ENCODE results near the gene BPIFB1. TPM values are rescaled to one million over a fixed set of nuclear protein-coding genes. Genes with fewer than 3 reads are reported as not detected.

Gene BPIFB1
- total and polyA plus RNA-seq, 10 of the 15 experiments (the other 5 are each of a cell fraction or from before 2014, with no cell fraction given) = 0.13 TPM; not detected in 9

DNA sequence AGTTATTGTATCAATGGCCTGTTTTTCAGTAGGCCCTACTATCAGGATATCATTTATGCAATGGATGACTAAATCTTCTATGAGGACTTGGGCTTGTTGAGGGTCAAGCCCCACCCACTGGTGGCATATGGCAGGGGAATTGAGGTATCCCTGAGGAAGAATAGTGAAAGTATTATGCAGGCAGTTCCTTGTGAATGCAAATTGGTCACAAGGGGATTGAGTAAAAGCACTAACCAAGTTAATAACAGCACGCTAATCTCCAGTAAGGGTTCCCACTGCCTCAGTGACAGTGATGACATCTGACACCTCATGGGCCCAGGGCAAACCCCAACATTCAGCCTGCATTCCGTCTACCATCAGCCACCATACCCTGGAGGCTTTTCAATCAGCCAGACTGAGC, 32.3 kb upstream of the BPIFB1 start:
- Histone ChIP-seq H2AFZ (ENCODE audit: control insufficient read depth, low read depth, low read length) (no peak overlapping the region), H3K36me3 (ENCODE audit: control insufficient read depth in 2 of 2, insufficient read depth in 2 of 2, low read length in 1 of 2) (no peaks in the 10 kb centered on the region), H3K79me2 (ENCODE audit: control insufficient read depth, insufficient read depth, low read length) (no peaks in the 10 kb centered on the region), H4K20me1 (ENCODE audit: control insufficient read depth, insufficient read depth) (no peaks in the 10 kb centered on the region), H3K9ac (ENCODE audit: control insufficient read depth, insufficient read depth, low read length) (no peak overlapping the region), H3K4me3 (no peak overlapping the region), H3K9me3 (replicated peaks; ENCODE audit: control insufficient read depth, insufficient read depth, low read length) (no peaks in the 10 kb centered on the region), H3K4me1 (ENCODE audit: control insufficient read depth, insufficient read depth, low read length) (no peaks in the 10 kb centered on the region), H3K27me3 (replicated peaks in 1 of 2; ENCODE audit: control insufficient read depth in 2 of 2, insufficient read depth in 2 of 2, low read length in 1 of 2) (no peaks in the 10 kb centered on the region), H3K27ac (ENCODE audit: control insufficient read depth, insufficient read depth) (no peak overlapping the region), H3K4me2 (ENCODE audit: control insufficient read depth, insufficient read depth) (no peak overlapping the region)
- in situ Hi-C loops (cut with MboI) = no loop called here
- WGBS (ENCODE audit: insufficient coverage, insufficient replicate concordance, low lambda C conversion rate, missing lambda C conversion rate) = 0% methylated on average over 2 of the region's 2 CpGs
- ChIA-PET SMC1A (ENCODE audit: uncharacterized antibody, unreplicated experiment) (no interaction called here), RAD21 (ENCODE audit: unreplicated experiment) (no interaction called here), POLR2A (no interaction called here), CTCF (no interaction called here)
- no peak for TF ChIP-seq SREBF2 (IDR thresholded peaks at IDR 0.05; ENCODE audit: low read length)
- no peak for TF ChIP-seq SMARCA5 (IDR thresholded peaks at IDR 0.05)
- TF ChIP-seq NFYA (IDR thresholded peaks at IDR 0.05; ENCODE audit: borderline replicate concordance, low read depth, low read length) = no peak
- TF ChIP-seq BRCA1 (IDR thresholded peaks at IDR 0.05; ENCODE audit: low read depth, low read length) = no peak
- no peak for TF ChIP-seq GABPA (IDR thresholded peaks at IDR 0.05; ENCODE audit: low read depth)
- no peak for TF ChIP-seq ASH2L (IDR thresholded peaks at IDR 0.05; ENCODE audit: borderline replicate concordance, low read depth)
- no peak for TF ChIP-seq CEBPZ (IDR thresholded peaks at IDR 0.05; ENCODE audit: low read depth, low read length)
- TF ChIP-seq KDM1A (IDR thresholded peaks at IDR 0.05; ENCODE audit: borderline replicate concordance) = no peak
- no peak for TF ChIP-seq POLR2AphosphoS5 (IDR thresholded peaks at IDR 0.05; ENCODE audit: low read length)
- TF ChIP-seq, protein P1, sequence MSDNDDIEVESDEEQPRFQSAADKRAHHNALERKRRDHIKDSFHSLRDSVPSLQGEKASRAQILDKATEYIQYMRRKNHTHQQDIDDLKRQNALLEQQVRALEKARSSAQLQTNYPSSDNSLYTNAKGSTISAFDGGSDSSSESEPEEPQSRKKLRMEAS (IDR thresholded peaks at IDR 0.05; ENCODE audit: low read depth, low read length) = no peak
- BruUV-seq (replicated peaks) = no TSS peak
- ATAC-seq (no peak), FAIRE-seq (no peak), DNase-seq (ENCODE audit: low read depth, low spot score) (no peak)
- intact Hi-C loops (cut with micrococcal nuclease; ENCODE audit: unreplicated experiment) = no loop called here
